Caco-2 (cell line): ENCODE data around the gene ADGRD1. TPM values are rescaled to one million over a fixed set of nuclear protein-coding genes. Genes with fewer than 3 reads are reported as not detected.

Source experiments
- BruUV-seq: library from RNA; stranded (reverse); fragments of 400-500 nt; replicated peaks from 2 replicates; lab custom pipeline; 2021; lab: Mats Ljungman, UMichigan
- CTCF ChIA-PET: fragments of 300-600 bp; sonication (Branson Sonifier 250); formaldehyde crosslinking; loops from one replicate; lab custom pipeline; 2022; ENCODE audit warnings: antibody characterized with exemption; lab: Charles Lee
- POLR2A ChIA-PET: fragments of 300-600 bp; sonication (Branson Sonifier 250); formaldehyde crosslinking; loops from one replicate; lab custom pipeline; 2022; ENCODE audit warnings: antibody characterized with exemption; lab: Charles Lee
- DNase-seq, 2 experiments: peaks; one replicate each; pipeline versions ENCODE4 v3.0.0 to v3.0.0-alpha.2; 2020 to 2022
- H3K27me3 ChIP-seq: replicated peaks from 2 replicates; pipeline ENCODE4 v1.6.0; 2011; ENCODE audit warnings: low read length; ENCODE audit not compliant: control insufficient read depth, insufficient read depth
- H3K36me3 ChIP-seq: 2 replicates; pipeline ENCODE4 v1.5.1; 2011; ENCODE audit warnings: low read length; ENCODE audit not compliant: control insufficient read depth, insufficient read depth
- H3K4me1 ChIP-seq: fragments of 250-450 bp; sonication (Bioruptor Pico); 2 replicates; pipeline ENCODE4 v1.5.1; 2020; ENCODE audit warnings: mild to moderate bottlenecking
- H3K4me3 ChIP-seq: 2 replicates; pipeline ENCODE4 v1.5.1; 2011; ENCODE audit warnings: low read depth, mild to moderate bottlenecking, control low read depth, low read length
- H3K9me3 ChIP-seq: fragments of 250-450 bp; sonication (Bioruptor Pico); 2 replicates; pipeline ENCODE4 v1.5.1; 2020; ENCODE audit warnings: mild to moderate bottlenecking, moderate library complexity
- H3K27ac Mint-ChIP-seq: one replicate; pipeline ENCODE4 v1.8.0; 2022; ENCODE audit warnings: mixed read lengths; ENCODE audit not compliant: unreplicated experiment
- H3K27me3 Mint-ChIP-seq: one replicate; pipeline ENCODE4 v1.8.0; 2022; ENCODE audit warnings: mixed read lengths; ENCODE audit not compliant: insufficient read depth, unreplicated experiment
- H3K36me3 Mint-ChIP-seq: one replicate; pipeline ENCODE4 v1.8.0; 2022; ENCODE audit warnings: mild to moderate bottlenecking, mixed read lengths; ENCODE audit not compliant: insufficient read depth, unreplicated experiment
- H3K4me1 Mint-ChIP-seq: one replicate; pipeline ENCODE4 v1.8.0; 2022; ENCODE audit warnings: low read depth, mixed read lengths; ENCODE audit not compliant: unreplicated experiment
- H3K4me3 Mint-ChIP-seq: one replicate; pipeline ENCODE4 v1.8.0; 2022; ENCODE audit warnings: mild to moderate bottlenecking, moderate library complexity, mixed read lengths; ENCODE audit not compliant: unreplicated experiment
- H3K9me3 Mint-ChIP-seq: one replicate; pipeline ENCODE4 v1.8.0; 2022; ENCODE audit warnings: mixed read lengths; ENCODE audit not compliant: unreplicated experiment
- CTCF ChIP-seq, 2 experiments: fragments of 200-600 bp in 1 of 2; IDR thresholded peaks; 1 replicate in 1 of 2; 2 replicates in 1 of 2; pipeline versions ENCODE4 v1.5.1 to v1.8.0; 2011 to 2022; ENCODE audit warnings: antibody characterized with exemption in 1 of 2, control low read depth in 1 of 2, inconsistent platforms in 1 of 2, low read depth in 1 of 2, low read length in 1 of 2, mild to moderate bottlenecking in 1 of 2, moderate library complexity in 1 of 2; ENCODE audit not compliant: insufficient read depth in 1 of 2, severe bottlenecking in 1 of 2, unreplicated experiment in 1 of 2
- intact Hi-C: fragments of 100-400 bp; cut with micrococcal nuclease; formaldehyde crosslinking; loops from one replicate; pipeline ENCODE4 v1.10.0; 2022; ENCODE audit not compliant: unreplicated experiment
- total RNA-seq: library from RNA; stranded (reverse); gene quantifications from 2 replicates; pipeline ENCODE4 v1.2.3, GENCODE V29; 2022

ADGRD1 gene
- total RNA-seq, 1 experiment from 2014 or later = 3.6 TPM

GRCh38 chr12:131114271-131114670, 160.6 kb downstream of the ADGRD1 start:
- CTCF ChIA-PET = interaction anchor here (1.5 kb wide), 1 partner anchor 9 kb away, joined by 3 read pairs; no protein-coding TSS in a partner anchor
- no peaks in the 10 kb centered on the region for H3K4me1 ChIP-seq
- TF ChIP-seq CTCF (IDR thresholded peaks at IDR 0.05; ENCODE audit: insufficient read depth in 1 of 2, low read depth in 1 of 2, low read length in 1 of 2, severe bottlenecking in 1 of 2, unreplicated experiment in 1 of 2) = no peak
- intact Hi-C loops = no loop called here
- H3K36me3 ChIP-seq = no peaks in the 10 kb centered on the region
- H3K4me3 Mint-ChIP-seq = no peak overlapping the region
- peaks cover 11% of the 10 kb centered on the region for H3K27me3 Mint-ChIP-seq
- BruUV-seq = no TSS peak
- DNase-seq = no peak
- H3K36me3 Mint-ChIP-seq = no peaks in the 10 kb centered on the region
- H3K4me1 Mint-ChIP-seq = no peaks in the 10 kb centered on the region
- no peaks in the 10 kb centered on the region for H3K9me3 ChIP-seq
- no peak overlapping the region for H3K4me3 ChIP-seq
- H3K9me3 Mint-ChIP-seq = no peaks in the 10 kb centered on the region
- POLR2A ChIA-PET = no interaction called here
- H3K27me3 ChIP-seq = no peaks in the 10 kb centered on the region
- no peak overlapping the region for H3K27ac Mint-ChIP-seq

- CTCF ChIA-PET = interaction anchor here (1.5 kb wide), 1 partner anchor 9 kb away, joined by 3 read pairs; no protein-coding TSS in a partner anchor
- Mint-ChIP-seq H3K27me3 (peaks cover 11% of the 10 kb centered on the region), H3K27ac (no peak overlapping the region)
Observed at GRCh38 chr12:131114942-131115584, 161.4 kb downstream of the ADGRD1 start.

More at GRCh38 chr12:131114942-131115584, 161.4 kb downstream of the ADGRD1 start:
- H3K36me3 ChIP-seq = no peaks in the 10 kb centered on the region
- no peak overlapping the region for H3K4me3 Mint-ChIP-seq
- no peaks in the 10 kb centered on the region for H3K36me3 Mint-ChIP-seq
- no peaks in the 10 kb centered on the region for H3K9me3 Mint-ChIP-seq
- no TSS peak for BruUV-seq
- no peaks in the 10 kb centered on the region for H3K4me1 Mint-ChIP-seq
- POLR2A ChIA-PET = no interaction called here
- no peaks in the 10 kb centered on the region; the same call in 1 of the 2 replicates for H3K27me3 ChIP-seq
- H3K4me3 ChIP-seq = no peak overlapping the region
- intact Hi-C loops = no loop called here
- H3K9me3 ChIP-seq = no peaks in the 10 kb centered on the region
- TF ChIP-seq CTCF (IDR thresholded peaks at IDR 0.05; ENCODE audit: insufficient read depth in 1 of 2, low read depth in 1 of 2, low read length in 1 of 2, severe bottlenecking in 1 of 2, unreplicated experiment in 1 of 2) = no peak
- DNase-seq = no peak
- no peaks in the 10 kb centered on the region for H3K4me1 ChIP-seq
